ENCODE results near the gene ACAD8. TPM values are rescaled to one million over a fixed set of nuclear protein-coding genes. Genes with fewer than 3 reads are reported as not detected.
"Not testable (repeated sequence)": the region's sequence is repeated elsewhere in the genome, so short reads cannot be mapped to it uniquely, and the experiment has no call there.

Gene ACAD8
- polyA plus RNA-seq, 4 donors = 22.3 to 54.8 (median 40.1) TPM

DNA sequence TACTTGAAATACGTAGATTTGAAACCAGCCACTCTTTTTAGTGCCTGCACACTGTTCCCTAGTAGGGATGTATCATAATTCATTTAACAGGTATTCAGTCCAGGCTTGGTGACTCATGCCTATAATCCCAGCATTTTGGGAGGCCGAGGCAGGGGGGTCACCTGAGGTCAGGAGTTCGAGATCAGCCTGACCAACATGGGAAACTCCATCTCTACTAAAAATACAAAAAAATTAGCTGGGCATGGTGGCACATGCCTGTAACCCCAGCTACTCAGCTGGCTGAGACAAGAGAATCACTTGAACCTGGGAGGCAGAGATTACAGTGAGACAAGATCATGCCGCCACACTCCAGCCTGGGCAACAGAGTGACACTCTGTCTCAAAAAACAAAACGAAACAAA, 31.0 kb downstream of the ACAD8 start:
- not testable (repeated sequence) for DNase-seq (ENCODE audit: low read depth in 4 of 4, low spot score in 3 of 4)

DNA sequence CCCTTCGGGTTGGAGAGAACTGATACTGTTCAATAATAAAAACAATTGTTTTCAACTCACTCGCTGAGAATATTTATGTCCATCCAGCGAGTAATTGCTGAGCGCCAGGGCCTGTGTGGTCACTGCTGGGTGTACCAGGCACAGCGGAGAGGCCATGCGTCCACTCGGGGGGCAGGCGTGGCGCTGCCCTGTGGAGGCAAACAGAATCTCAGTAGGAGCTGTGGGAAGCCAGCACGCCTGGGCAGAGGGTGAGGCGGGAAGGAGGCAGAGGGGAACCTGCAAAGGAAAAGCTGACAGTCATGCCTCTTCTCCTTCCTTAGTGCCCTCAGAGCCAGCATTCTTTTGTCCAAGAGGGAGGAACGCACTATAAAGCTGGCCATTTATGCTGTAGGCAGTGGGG, 34.2 kb downstream of the ACAD8 start:
- DNase-seq (ENCODE audit: low read depth in 4 of 4, low spot score in 3 of 4) = no peak

DNA sequence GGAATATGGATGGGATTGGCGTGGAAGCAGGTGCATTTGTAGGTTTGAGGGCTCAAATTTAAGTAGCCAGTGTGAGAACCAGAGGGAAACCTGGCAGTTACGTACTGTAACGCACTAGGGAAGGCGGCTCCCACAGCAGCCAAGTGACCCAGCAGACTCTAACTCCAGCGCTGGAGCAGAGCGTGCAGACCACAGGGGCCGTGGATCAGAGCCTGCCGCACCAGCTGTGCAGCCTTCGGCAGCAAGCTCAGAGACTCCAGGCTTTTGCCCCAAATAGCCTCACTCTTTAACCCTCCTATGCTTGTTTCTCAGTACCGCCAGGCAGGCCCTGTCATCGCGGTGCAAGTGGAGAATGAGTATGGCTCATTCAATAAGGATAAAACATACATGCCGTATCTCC, 35.1 kb downstream of the ACAD8 start:
- DNase-seq (ENCODE audit: low read depth in 4 of 4, low spot score in 3 of 4) = no peak

DNA sequence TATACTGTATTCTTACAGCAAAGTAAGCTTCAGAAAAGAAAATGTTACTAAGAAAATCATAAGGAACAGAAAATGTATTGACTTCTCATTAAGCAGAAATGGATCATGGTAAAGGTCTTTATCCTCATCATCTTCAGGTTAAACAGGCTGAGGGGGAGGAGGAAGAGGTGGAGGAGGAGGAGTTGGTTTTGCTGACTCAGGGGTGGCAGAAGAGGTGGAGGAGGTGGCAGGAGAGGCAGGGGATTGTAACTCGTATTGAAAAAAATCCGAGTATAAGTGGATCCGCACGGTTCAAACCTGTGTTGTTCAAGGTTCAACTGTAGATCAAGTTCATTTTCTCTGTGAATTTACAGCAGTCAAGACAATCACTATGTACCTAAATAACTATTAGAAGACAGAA, 35.8 kb downstream of the ACAD8 start:
- DNase-seq (ENCODE audit: low read depth in 4 of 4, low spot score in 3 of 4) = no peak

DNA sequence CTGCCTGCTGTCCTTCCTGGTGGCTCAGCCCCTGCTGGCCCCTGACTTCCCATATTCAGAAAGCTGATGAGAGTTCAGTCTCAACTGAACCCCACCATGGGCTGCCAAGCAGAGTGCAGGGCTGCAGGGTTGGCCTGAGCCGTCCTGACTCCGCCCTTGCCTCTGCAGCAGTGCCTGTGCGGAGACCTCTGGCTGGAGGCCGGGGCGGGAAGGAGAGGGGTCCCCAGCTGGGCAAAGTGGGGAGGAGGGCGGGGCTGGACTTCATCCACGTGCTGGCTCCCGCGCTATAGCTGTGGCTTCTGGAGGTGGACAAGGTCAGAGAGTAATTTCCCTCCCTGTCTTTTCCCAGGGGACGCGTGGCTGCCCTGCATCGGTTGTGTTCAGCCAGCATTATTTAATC, 36.4 kb downstream of the ACAD8 start:
- no peak for DNase-seq (ENCODE audit: low read depth in 4 of 4, low spot score in 3 of 4)

DNA sequence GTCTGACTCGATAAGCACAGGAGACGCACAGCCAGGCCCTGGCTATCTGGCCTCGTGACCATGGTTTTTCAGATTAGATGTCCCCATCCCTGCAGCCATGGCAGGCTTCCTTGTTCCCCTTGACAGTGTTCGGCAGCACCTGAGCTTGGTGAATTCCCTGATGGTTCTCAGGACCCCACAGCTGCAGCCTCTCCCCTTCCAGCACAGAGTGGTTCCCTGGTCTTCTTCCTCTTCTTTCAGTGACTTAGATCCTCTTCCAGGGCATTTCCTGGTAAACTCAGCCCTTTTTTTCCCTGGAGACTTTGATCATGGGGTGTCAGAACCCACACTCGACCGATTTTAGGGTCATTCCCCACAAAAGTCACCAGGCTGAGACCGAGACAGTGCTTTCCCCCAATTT, 37.3 kb downstream of the ACAD8 start:
- no peak for DNase-seq (ENCODE audit: low read depth in 4 of 4, low spot score in 3 of 4)

DNA sequence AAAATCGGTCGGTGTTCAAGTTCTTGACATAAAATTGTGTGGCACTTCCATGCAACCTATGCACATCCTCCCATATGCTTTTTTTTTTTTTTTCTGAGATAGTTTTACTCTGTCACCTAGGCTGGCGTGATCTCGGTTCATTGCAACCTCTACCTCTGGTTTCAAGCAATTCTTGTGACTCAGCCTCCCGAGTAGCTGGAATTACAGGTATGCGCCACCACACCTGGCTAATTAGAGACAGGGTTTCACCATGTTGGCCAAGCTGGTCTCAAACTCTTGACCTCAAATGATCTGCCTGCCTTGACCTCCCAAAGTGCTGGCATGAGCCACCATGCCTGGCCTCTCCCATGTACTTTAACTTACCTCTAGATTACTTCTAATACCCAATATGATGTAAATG, 37.8 kb downstream of the ACAD8 start:
- DNase-seq (ENCODE audit: low read depth in 4 of 4, low spot score in 3 of 4) = no peak

DNA sequence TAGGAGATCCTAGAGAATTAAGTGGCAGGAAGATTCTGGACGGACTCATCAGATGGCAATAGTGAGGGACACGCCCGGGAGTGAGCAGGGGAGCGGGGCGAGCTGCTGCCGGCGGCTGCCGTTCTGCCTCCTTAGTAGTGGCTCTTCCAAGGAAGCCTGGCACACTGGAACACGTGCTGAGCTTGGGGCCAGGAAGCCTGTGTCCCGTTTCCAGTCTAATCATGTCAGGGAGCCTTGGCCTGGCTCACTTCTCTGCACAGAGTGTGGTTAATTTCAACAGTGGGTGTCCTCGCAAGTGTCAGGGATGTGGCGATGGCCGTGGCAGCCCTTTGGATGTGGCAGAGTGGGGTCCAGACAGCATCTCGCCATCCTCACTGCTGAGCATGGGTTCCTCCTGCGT, 39.3 kb downstream of the ACAD8 start:
- DNase-seq (ENCODE audit: low read depth in 4 of 4, low spot score in 3 of 4) = no peak

DNA sequence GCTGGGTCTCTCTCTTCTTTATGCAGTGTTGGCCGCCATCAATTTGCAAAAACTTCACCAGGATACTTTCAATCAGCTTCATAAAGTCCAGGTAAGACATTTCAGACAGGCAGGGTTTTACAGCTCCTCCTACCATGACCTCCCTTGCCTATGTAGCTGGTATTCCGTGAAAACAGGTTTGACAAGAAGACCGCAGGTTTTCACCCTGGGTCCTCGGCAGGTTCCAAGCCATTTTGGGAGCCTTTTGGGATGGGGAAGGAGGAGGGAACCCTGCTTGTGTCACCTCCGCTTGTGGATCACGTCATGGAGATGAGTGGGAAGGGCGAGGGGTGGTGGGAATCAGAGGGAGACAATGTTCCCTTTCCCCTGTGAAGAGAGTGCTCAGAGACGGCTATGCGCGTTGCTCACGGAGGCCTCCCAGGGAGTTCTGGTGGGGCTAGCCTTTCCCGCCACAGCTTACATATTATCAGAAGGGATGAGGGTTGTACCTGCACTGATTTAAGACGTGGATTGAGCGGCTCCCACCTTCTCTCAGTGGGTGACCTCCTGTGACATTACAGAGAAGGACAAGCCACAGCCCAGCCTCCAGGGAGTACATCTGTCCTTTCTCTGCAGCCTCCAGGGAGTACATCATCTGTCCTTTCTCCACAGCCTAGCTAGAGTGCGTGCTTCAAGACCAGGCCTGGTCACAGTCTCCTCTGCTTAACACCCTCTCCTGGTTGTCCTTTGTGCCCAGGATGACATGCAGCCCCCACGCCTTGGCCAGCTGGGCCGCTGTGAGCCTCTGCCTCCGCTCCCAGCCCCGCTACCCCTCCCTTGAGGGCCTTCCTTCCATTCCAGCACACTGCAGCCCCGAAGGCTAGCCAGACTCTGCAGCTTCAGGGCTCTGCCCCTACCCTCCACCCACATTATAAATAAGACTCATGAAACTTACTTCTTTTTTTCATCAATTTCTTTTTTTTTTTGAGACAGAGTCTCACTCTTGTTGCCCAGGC, 40.0 kb downstream of the ACAD8 start:
- DNase-seq (ENCODE audit: low read depth in 4 of 4, low spot score in 3 of 4) = no peak

DNA sequence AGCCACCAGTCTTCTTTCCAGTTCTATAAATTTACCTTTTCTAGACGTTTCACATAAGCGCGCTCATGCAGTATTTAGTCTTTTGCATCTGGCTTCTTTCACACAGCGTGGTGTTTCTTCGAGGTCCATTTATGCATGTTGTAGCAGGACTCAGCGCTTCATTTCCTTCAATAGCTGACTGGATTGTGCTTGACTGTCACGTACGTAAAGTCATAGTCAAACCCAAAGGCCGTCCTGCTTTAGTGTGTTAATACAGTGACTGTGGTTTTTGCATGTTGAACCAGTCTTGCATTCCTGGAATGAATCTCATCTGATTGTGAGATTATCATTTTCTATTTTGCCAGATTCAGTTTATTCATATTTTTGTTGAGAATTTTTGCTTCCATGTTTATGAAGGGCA, 41.3 kb downstream of the ACAD8 start:
- DNase-seq (ENCODE audit: low read depth in 4 of 4, low spot score in 3 of 4) = no peak

DNA sequence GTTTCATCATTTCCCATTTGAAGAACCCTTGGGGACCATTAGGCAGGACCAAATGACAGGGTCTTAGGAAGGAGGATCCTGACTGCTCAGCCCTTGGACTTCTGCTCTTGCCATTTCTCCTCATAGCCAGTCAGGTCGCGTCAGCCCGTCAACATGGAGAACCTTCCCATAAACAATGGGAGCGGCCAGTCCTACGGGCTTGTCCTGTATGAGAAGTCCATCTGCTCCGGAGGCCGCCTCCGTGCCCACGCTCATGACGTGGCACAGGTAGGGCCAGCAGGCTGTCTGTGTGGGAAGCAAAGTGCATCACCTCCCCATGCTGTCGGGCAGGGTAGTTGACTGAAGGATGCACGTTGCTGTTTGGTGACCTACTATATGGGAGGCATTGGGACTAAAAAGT, 58.9 kb downstream of the ACAD8 start:
- no peak for DNase-seq (ENCODE audit: low read depth in 4 of 4, low spot score in 3 of 4)

DNA sequence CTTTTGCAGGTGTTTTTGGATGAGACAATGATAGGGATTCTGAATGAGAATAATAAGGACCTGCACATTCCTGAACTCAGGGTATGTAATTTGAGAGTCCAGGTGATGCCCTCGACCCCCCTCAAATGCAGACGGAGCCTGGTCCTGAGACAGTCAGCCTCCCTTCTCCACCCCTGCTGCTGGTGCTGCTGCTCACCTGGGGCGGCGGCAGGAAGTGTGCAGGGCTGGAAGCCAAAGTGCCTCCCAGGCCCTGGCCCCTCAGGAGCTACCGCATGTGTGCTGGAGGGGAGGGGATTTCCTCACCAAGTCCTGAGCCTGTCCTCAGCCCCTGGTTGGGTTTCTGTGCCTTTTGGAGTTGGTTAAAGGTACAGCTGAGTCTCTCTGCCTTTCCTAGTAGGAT, 59.4 kb downstream of the ACAD8 start:
- DNase-seq (ENCODE audit: low read depth in 4 of 4, low spot score in 3 of 4) = no peak

DNA sequence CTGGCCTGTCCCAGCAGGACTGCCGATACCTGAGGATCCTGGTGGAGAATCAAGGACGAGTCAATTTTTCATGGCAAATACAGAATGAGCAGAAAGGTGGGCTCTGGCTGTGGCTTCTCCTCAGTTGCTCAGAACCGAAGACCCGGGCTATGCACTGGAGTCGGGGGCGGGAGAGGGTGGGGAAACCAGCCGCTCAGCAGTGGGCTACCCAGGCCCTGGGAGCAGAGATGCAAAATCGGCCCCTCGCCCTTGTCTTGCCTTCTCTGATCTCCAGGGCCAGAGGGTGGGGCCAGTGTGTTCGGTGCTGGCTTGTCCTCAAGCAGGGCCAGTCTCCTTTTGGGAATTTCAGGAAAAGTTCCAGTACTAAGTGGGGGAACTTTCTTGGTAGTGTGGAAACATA, 60.0 kb downstream of the ACAD8 start:
- DNase-seq (ENCODE audit: low read depth in 4 of 4, low spot score in 3 of 4) = no peak

DNA sequence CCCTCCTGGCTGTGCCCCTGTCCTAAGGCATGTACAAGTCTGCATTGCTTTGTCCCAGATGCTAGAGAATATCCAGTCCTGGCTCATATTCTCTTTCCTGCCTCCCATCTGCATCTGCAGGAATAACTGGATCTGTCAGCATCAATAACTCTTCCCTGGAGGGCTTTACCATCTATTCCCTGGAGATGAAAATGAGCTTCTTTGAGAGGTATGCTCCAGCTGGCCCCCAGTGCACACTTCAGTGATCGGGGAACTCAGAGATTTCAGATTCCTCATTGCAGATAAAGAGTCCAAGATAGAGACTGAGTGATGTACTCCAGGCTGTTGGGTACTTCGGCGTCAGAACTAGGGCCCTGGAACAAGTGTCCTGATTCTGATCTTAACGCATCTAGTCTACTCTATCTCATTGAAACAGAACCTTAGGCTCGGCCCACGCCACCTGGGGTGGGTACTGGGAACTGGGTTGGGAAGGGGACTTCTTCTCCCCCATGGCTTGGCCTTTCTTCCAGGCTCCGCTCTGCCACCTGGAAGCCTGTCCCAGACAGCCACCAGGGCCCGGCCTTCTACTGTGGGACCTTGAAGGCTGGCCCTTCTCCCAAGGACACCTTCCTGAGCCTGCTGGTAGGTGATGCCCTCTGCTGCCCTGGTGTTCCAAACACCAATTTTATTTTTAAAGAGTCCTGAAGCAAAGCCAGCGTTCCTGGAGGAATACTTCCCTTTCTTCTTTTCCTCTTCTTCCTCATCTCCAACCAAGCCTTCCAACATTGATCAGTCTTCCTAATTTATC, 60.6 kb downstream of the ACAD8 start:
- DNase-seq (ENCODE audit: low read depth in 4 of 4, low spot score in 3 of 4) = no peak

Other genes with a start within 250 kb of the ACAD8 start
- gene JAM3, start 184.5 kb upstream of the ACAD8 start, polyA plus RNA-seq (ENCODE audit: insufficient read length in 4 of 4) = 10 to 100 TPM; 52.6 to 59.7 (median 57.0) TPM
- 10 to 100 TPM; 23.7 to 36.5 (median 29.9) TPM for gene NCAPD3, start 29.6 kb upstream of the ACAD8 start, polyA plus RNA-seq (ENCODE audit: insufficient read length in 4 of 4)
- 10 to 100 TPM; 42.9 to 64.8 (median 47.9) TPM for gene VPS26B, start 28.9 kb upstream of the ACAD8 start, polyA plus RNA-seq (ENCODE audit: insufficient read length in 4 of 4)
- gene THYN1, start 216 bp upstream of the ACAD8 start, polyA plus RNA-seq (ENCODE audit: insufficient read length in 4 of 4) = 10 to 100 TPM; 53.0 to 83.6 (median 73.5) TPM
- 1 to 10 TPM in 3 of 4 donors, under 1 TPM in 1; 0.27 to 1.5 (median 1.2) TPM for gene GLB1L3, start 22.8 kb downstream of the ACAD8 start, polyA plus RNA-seq (ENCODE audit: insufficient read length in 4 of 4)
- 10 to 100 TPM in 3 of 4 donors, 1 to 10 TPM in 1; 2.1 to 19.8 (median 18.6) TPM for gene GLB1L2, start 78.4 kb downstream of the ACAD8 start, polyA plus RNA-seq (ENCODE audit: insufficient read length in 4 of 4)
- gene B3GAT1, start 158.7 kb downstream of the ACAD8 start, polyA plus RNA-seq (ENCODE audit: insufficient read length in 4 of 4) = 1 to 10 TPM; 1.3 to 4.4 (median 3.1) TPM